GM23338 (cell line): Measurements from ENCODE around the gene GHRL.

Experiments used
- CREB1 ChIP-seq: fragments of 250-450 bp; sonication (Bioruptor Pico); IDR thresholded peaks from 2 replicates; pipeline ENCODE4 v1.5.0; 2020; ENCODE audit warnings: low read depth, mild to moderate bottlenecking, moderate library complexity
- CTCF ChIP-seq, 2 experiments: fragments of 200-600 bp in 1 of 2; sonication (generic) in 1 of 2; conservative IDR thresholded peaks; 2 replicates each; pipeline versions ENCODE4 v1.5.1 to v1.6.1; 2016 to 2017; ENCODE audit warnings: antibody characterized with exemption in 2 of 2, low read depth in 2 of 2, mild to moderate bottlenecking in 2 of 2, moderate library complexity in 1 of 2
- EZH2 ChIP-seq: fragments of 200-600 bp; sonication (generic); IDR thresholded peaks from one replicate; pipeline ENCODE4 v1.8.0; 2017; ENCODE audit warnings: antibody characterized with exemption, mild to moderate bottlenecking, low read depth; ENCODE audit not compliant: unreplicated experiment
- EZH2phosphoT487 ChIP-seq: fragments of 200-600 bp; sonication (generic); IDR thresholded peaks from one replicate; pipeline ENCODE4 v1.8.1; 2018; ENCODE audit warnings: antibody characterized with exemption; ENCODE audit not compliant: unreplicated experiment
- JUNB ChIP-seq: IDR thresholded peaks from one replicate; pipeline ENCODE4 v1.6.1; 2016; ENCODE audit warnings: antibody characterized with exemption; ENCODE audit not compliant: unreplicated experiment
- POLR2AphosphoS5 ChIP-seq: IDR thresholded peaks from 2 replicates; pipeline ENCODE4 v1.6.1; 2016; ENCODE audit warnings: antibody characterized with exemption, low read depth
- REST ChIP-seq: IDR thresholded peaks from one replicate; pipeline ENCODE4 v1.6.1; 2018; ENCODE audit warnings: antibody characterized with exemption; ENCODE audit not compliant: unreplicated experiment
- STAT1 ChIP-seq: IDR thresholded peaks from one replicate; pipeline ENCODE4 v1.6.1; 2016; ENCODE audit warnings: antibody characterized with exemption; ENCODE audit not compliant: unreplicated experiment

- TF ChIP-seq EZH2 (no peak), CTCF (conservative IDR thresholded peaks at IDR 0.05; ENCODE audit: low read depth in 2 of 2) (peak in 1 of 2 experiments; percentile 41; a peak in 1 of 4 replicates), POLR2AphosphoS5 (no peak), REST (no peak), CREB1 (CRISPR knock-in tag) (no peak), JUNB (no peak), EZH2phosphoT487 (no peak), STAT1 (no peak)
These were observed 2.9 kb downstream of the GHRL start for GRCh38 chr3:10289787-10290355.
